Ectodermal cell (in vitro differentiated cells): ENCODE data around the gene MALRD1.

Source experiments
- H3K27ac ChIP-seq: 2 replicates; pipeline ENCODE4 v1.7.0; 2013; ENCODE audit warnings: mild to moderate bottlenecking, low read depth, low read length; ENCODE audit not compliant: insufficient read depth, poor library complexity, severe bottlenecking
- H3K27me3 ChIP-seq: 2 replicates; pipeline ENCODE4 v1.7.0; 2013; ENCODE audit warnings: mild to moderate bottlenecking, low read length; ENCODE audit not compliant: insufficient read depth, control insufficient read depth, poor library complexity, severe bottlenecking
- H3K36me3 ChIP-seq: one replicate; pipeline ENCODE4 v1.7.0; 2013; ENCODE audit warnings: low read length; ENCODE audit not compliant: control insufficient read depth, insufficient read depth
- H3K4me1 ChIP-seq: one replicate; pipeline ENCODE4 v1.7.0; 2013; ENCODE audit warnings: low read length; ENCODE audit not compliant: control insufficient read depth, insufficient read depth
- H3K4me3 ChIP-seq: 2 replicates; pipeline ENCODE4 v1.7.0; 2013; ENCODE audit warnings: low read depth, low read length, control low read depth; ENCODE audit not compliant: insufficient read depth
- H3K9me3 ChIP-seq: 2 replicates; pipeline ENCODE4 v1.7.0; 2013; ENCODE audit warnings: mild to moderate bottlenecking, low read length, moderate library complexity; ENCODE audit not compliant: control insufficient read depth
- WGBS, 2 experiments: methylation state at CpG; one replicate each; pipeline ENCODE4 v1.1.7; 2013; ENCODE audit warnings: missing lambda C conversion rate in 2 of 2; 5-methylcytosine and 5-hydroxymethylcytosine counted together

Gene MALRD1

DNA sequence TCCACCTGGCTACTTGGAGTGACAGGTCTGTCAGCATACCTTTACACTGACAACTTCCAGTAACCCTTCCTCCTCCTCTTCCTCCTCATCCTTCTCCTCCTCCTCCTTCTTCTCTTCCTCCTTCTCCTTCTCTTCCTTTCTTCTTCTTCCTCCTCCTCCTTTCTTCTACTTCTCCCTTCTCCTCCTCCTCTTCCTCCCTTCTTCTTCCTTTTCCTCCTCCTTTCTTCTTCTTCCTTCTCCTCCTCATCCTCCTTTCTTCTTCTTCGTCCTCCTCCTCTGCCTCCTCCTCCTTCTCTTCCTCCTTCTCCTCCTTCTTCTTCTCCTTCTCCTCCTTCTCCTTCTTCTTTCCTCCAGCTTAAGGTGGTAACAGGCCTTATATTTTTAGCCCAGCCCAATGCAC lies 658.3 kb downstream of the MALRD1 start:
- H3K9me3 ChIP-seq, result peaks cover 3% of the 10 kb centered on the region
- H3K27me3 ChIP-seq, result no peaks in the 10 kb centered on the region
- H3K36me3 ChIP-seq, result no peaks in the 10 kb centered on the region
- H3K27ac ChIP-seq, result no peak overlapping the region
- 89 to 90% methylated on average over 1 of the region's 1 CpG for WGBS, 2 experiments
- H3K4me3 ChIP-seq, result no peak overlapping the region
- no peaks in the 10 kb centered on the region for H3K4me1 ChIP-seq

GRCh38 chr10:19707376-19707775 lies 658.8 kb downstream of the MALRD1 start:
- WGBS, 2 experiments, result 93% methylated on average over 2 of the region's 2 CpGs

GRCh38 chr10:19708031-19708430 lies 659.4 kb downstream of the MALRD1 start:
- Histone ChIP-seq H3K27me3 (no peaks in the 10 kb centered on the region), H3K27ac (no peak overlapping the region), H3K4me3 (no peak overlapping the region), H3K4me1 (no peaks in the 10 kb centered on the region), H3K36me3 (no peaks in the 10 kb centered on the region), H3K9me3 (peaks cover 3% of the 10 kb centered on the region)

More at GRCh38 chr10:19707376-19707775, 658.8 kb downstream of the MALRD1 start:
- H3K4me3 ChIP-seq, result no peak overlapping the region
- no peaks in the 10 kb centered on the region for H3K36me3 ChIP-seq
- peaks cover 3% of the 10 kb centered on the region for H3K9me3 ChIP-seq
- H3K27me3 ChIP-seq, result no peaks in the 10 kb centered on the region
- H3K27ac ChIP-seq, result no peak overlapping the region
- H3K4me1 ChIP-seq, result no peaks in the 10 kb centered on the region

GRCh38 chr10:19710600-19710999 lies 662.0 kb downstream of the MALRD1 start:
- H3K4me1 ChIP-seq, result no peaks in the 10 kb centered on the region
- no peaks in the 10 kb centered on the region for H3K27me3 ChIP-seq
- peaks cover 3% of the 10 kb centered on the region for H3K9me3 ChIP-seq
- 94 to 95% methylated on average over 3 of the region's 3 CpGs for WGBS, 2 experiments
- no peaks in the 10 kb centered on the region for H3K36me3 ChIP-seq
- no peak overlapping the region for H3K4me3 ChIP-seq
- H3K27ac ChIP-seq, result no peak overlapping the region

- Histone ChIP-seq H3K4me3 (no peak overlapping the region), H3K36me3 (no peaks in the 10 kb centered on the region), H3K27ac (no peak overlapping the region), H3K27me3 (no peaks in the 10 kb centered on the region), H3K9me3 (peaks cover 3% of the 10 kb centered on the region), H3K4me1 (no peaks in the 10 kb centered on the region)
Observed at GRCh38 chr10:19713159-19713558, 664.6 kb downstream of the MALRD1 start.

DNA sequence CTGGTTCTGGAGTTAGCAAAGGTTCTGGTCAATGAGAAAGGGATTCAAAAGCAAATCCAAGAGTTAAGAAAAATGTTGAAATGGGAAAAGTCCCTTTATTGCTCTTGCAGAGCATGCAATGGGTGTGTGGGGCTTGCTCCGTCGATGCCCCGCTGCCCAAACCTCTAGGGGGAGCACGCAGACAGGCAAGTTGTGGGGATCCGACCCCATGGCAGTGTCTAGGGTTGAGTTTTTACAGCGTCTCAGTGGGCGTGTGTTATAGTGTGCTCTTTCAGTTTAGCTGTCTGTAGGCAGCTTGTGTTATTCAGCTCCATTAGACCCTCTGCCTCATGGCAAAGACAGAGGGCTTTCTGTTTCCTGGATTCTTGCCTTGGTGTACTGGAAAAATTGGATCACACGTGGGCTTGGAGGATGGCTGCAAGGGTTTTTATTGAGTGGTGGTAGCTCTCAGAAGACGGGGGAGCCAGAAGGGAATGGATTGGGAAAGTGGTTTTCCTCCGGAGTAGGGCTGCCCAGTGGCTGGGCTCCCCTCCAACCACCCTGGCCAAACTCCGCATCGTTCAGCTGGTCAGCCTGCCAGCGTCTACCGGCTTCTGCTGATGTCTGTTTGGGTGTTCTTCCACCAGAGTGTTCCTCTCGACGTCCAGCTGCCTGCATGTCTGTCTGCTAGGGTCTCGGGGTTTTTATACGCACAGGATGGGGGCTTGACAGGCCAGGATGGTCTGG lies 665.4 kb downstream of the MALRD1 start:
- Histone ChIP-seq H3K27ac (no peak overlapping the region), H3K4me3 (no peak overlapping the region), H3K36me3 (no peaks in the 10 kb centered on the region), H3K9me3 (peaks cover 3% of the 10 kb centered on the region), H3K4me1 (no peaks in the 10 kb centered on the region), H3K27me3 (no peaks in the 10 kb centered on the region)
- 83 to 86% methylated on average over 18 of the region's 18 CpGs for WGBS, 2 experiments

GRCh38 chr10:19719284-19719683 lies 670.7 kb downstream of the MALRD1 start:
- Histone ChIP-seq H3K27me3 (no peaks in the 10 kb centered on the region), H3K9me3 (no peaks in the 10 kb centered on the region), H3K27ac (no peak overlapping the region), H3K4me1 (no peaks in the 10 kb centered on the region), H3K4me3 (no peak overlapping the region), H3K36me3 (no peaks in the 10 kb centered on the region)
- WGBS, 2 experiments, result 92 to 93% methylated on average over 3 of the region's 3 CpGs

- Histone ChIP-seq H3K27me3 (no peaks in the 10 kb centered on the region), H3K36me3 (no peaks in the 10 kb centered on the region), H3K27ac (no peak overlapping the region), H3K9me3 (no peaks in the 10 kb centered on the region), H3K4me3 (no peak overlapping the region), H3K4me1 (no peaks in the 10 kb centered on the region)
- WGBS, 2 experiments, result 79 to 88% methylated on average over 1 of the region's 1 CpG
Observed at GRCh38 chr10:19724287-19724686, 675.7 kb downstream of the MALRD1 start.

GRCh38 chr10:19728376-19728775 lies 679.8 kb downstream of the MALRD1 start:
- Histone ChIP-seq H3K9me3 (no peaks in the 10 kb centered on the region), H3K27me3 (no peaks in the 10 kb centered on the region), H3K36me3 (no peaks in the 10 kb centered on the region), H3K27ac (no peak overlapping the region), H3K4me1 (no peaks in the 10 kb centered on the region), H3K4me3 (no peak overlapping the region)
- 88 to 92% methylated on average over 2 of the region's 2 CpGs for WGBS, 2 experiments

DNA sequence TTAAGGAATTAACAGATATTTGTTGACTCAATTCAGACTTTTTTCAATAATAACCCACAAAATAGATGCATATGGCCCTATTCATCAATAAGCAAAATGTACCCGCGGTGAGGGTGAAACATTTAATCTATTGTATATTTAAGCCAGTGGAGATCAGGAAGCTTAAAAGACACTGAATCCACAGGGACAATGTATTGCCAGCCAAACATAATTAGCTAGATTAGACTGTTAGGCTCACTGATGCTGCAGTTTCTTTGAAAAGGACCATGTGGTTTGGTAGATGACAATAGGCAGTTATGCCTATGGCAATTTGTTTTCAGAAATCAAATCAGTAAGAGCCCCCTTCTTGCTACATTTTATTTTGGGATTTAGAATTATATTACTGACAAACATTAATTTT lies 680.4 kb downstream of the MALRD1 start:
- H3K27ac ChIP-seq, result no peak overlapping the region
- H3K4me3 ChIP-seq, result no peak overlapping the region
- H3K27me3 ChIP-seq, result no peaks in the 10 kb centered on the region
- WGBS, 2 experiments, result 92 to 94% methylated on average over 2 of the region's 2 CpGs
- H3K36me3 ChIP-seq, result no peaks in the 10 kb centered on the region
- H3K4me1 ChIP-seq, result no peaks in the 10 kb centered on the region
- H3K9me3 ChIP-seq, result no peaks in the 10 kb centered on the region
